Measurements from ENCODE around the gene OCIAD1. TPM values are rescaled to one million over a fixed set of nuclear protein-coding genes. Genes with fewer than 3 reads are reported as not detected.

Gene OCIAD1
- total and polyA plus RNA-seq, 2 of the 13 experiments (the other 11 are each of a cell fraction or from before 2014, with no cell fraction given), result 67.3 to 74.9 TPM

- Histone ChIP-seq H3K36me3 (replicated peaks in 1 of 2; ENCODE audit: control insufficient read depth in 1 of 2, insufficient read depth in 2 of 2, low read length in 2 of 2) (no peaks in the 10 kb centered on the region), H3K9ac (ENCODE audit: insufficient read depth, low read depth, low read length) (no peak overlapping the region), H2AFZ (ENCODE audit: low read length) (no peak overlapping the region), H3K4me1 (ENCODE audit: insufficient read depth, low read length) (peaks cover 37% of the 10 kb centered on the region), H3K27me3 (ENCODE audit: control insufficient read depth in 1 of 2, insufficient read depth in 2 of 2, low read length in 2 of 2) (no peaks in the 10 kb centered on the region; a peak in 2 of 5 replicates), H3K27ac (ENCODE audit: extremely low read length, insufficient read depth, low read length) (no peak overlapping the region), H3K9me3 (ENCODE audit: low read length) (no peaks in the 10 kb centered on the region), H3K4me3 (replicated peaks in 1 of 3; ENCODE audit: insufficient read depth in 1 of 3, low read depth in 2 of 3, low read length in 3 of 3) (no peak overlapping the region), H4K20me1 (ENCODE audit: insufficient read depth, low read length) (no peaks in the 10 kb centered on the region), H3K4me2 (ENCODE audit: low read depth, low read length) (no peak overlapping the region), H3K79me2 (ENCODE audit: insufficient read depth, low read length) (no peaks in the 10 kb centered on the region)
- intact Hi-C loops (cut with micrococcal nuclease; ENCODE audit: unreplicated experiment), result no loop called here
- CTCF ChIA-PET (ENCODE audit: low intra/inter-chr PET ratio, low total read pairs), result no interaction called here
- FAIRE-seq (no peak), DNase-seq (ENCODE audit: low spot score) (no peak), ATAC-seq (0 out of 3 replicates have a peak, but pooled peaks have one; percentile 29)
- BruUV-seq (replicated peaks), result no TSS peak
- WGBS (ENCODE audit: low lambda C conversion rate), result 5% methylated on average over 2 of the region's 2 CpGs
- TF ChIP-seq ZNF782 (CRISPR knock-in tag; IDR thresholded peaks at IDR 0.05; ENCODE audit: borderline replicate concordance) (no peak), PHF8 (CRISPR knock-in tag; IDR thresholded peaks at IDR 0.05) (no peak), ATF7 (IDR thresholded peaks at IDR 0.05) (peak; percentile 33; the same call in 1 of the 2 replicates), ATF7 (CRISPR knock-in tag; IDR thresholded peaks at IDR 0.05) (no peak), SOX5 (CRISPR knock-in tag; IDR thresholded peaks at IDR 0.05; ENCODE audit: borderline replicate concordance) (peak; percentile 73; the same call in 1 of the 2 replicates), SOX6 (IDR thresholded peaks at IDR 0.05) (no peak), SOX6 (CRISPR knock-in tag; IDR thresholded peaks at IDR 0.05) (peak; percentile 71), SMAD3 (CRISPR knock-in tag; IDR thresholded peaks at IDR 0.05) (no peak), MLX (CRISPR knock-in tag; IDR thresholded peaks at IDR 0.05) (peak; percentile 71), ARID5B (CRISPR knock-in tag; IDR thresholded peaks at IDR 0.05) (0 out of 2 replicates have a peak, but pooled peaks have one; percentile 42), GATAD2A (CRISPR knock-in tag; IDR thresholded peaks at IDR 0.05) (peak; percentile 58), FOXA3 (CRISPR knock-in tag; IDR thresholded peaks at IDR 0.05) (peak; percentile 52), SOX13 (IDR thresholded peaks at IDR 0.05) (no peak), SOX13 (CRISPR knock-in tag; conservative IDR thresholded peaks at IDR 0.05 in 1 of 2, IDR thresholded peaks at IDR 0.05 in 1 of 2) (peak in 1 of 2 experiments; percentile 89; a peak in 2 of 4 replicates), HMG20A (CRISPR knock-in tag; IDR thresholded peaks at IDR 0.05; ENCODE audit: borderline replicate concordance) (0 out of 2 replicates have a peak, but pooled peaks have one; percentile 15)
- POLR2A ChIA-PET, result no interaction called here
- in situ Hi-C loops (cut with HindIII; ENCODE audit: extremely low pct_ligation_motif_present, low pct_unique_long_range_greater_than_20kb), result loop anchor here (25.0 kb wide), 1 partner anchor 211 kb away; no protein-coding TSS in a partner anchor
Measured at GRCh38 chr4:48798117-48798516, 32.8 kb upstream of the OCIAD1 start.
